Islet of Langerhans (tissue), 1 donor: ENCODE data around the gene CSN2.
A peak's percentile ranks its signal among the peaks of the same experiment; 100 is the strongest.
"Not testable (repeated sequence)": the region's sequence is repeated elsewhere in the genome, so short reads cannot be mapped to it uniquely, and the experiment has no call there.

Experiments used
- FAIRE-seq: peaks from one replicate; lab custom pipeline; 2011; peaks lifted over from hg19 to GRCh38; lab: Jason Lieb, UNC

CSN2 gene

GRCh38 chr4:69965628-69966027 lies at the start of gene CSN2:
Gene CSN2, minus strand, starts transcription at chr4:69965728. Its CDS starts 4,733 bp downstream, at chr4:69960995.
- FAIRE-seq: no peak

DNA sequence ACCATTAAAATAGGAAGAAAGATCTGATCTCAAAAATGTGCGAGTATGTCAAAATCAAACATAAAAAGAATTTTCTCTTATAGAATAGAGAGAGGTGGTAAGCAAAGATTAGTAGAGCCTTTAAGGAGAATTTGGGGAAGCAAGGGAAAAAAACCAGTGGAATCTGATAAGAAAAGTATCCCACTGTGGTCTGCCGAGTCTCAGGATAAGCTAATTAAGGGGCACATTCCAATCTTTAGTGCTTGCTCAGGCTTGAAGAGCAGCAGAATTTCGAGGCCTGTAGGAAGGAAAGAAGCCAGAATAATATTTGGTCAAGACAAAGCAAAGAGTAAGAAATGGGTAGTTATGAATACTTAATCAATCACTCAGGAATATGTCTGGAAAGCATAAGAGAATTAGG lies 43.2 kb upstream of the CSN2 start:
- no peak for FAIRE-seq

- FAIRE-seq: no peak
Observed at GRCh38 chr4:70002507-70002906, 37.0 kb upstream of the CSN2 start.

GRCh38 chr4:70000711-70001110 lies 35.2 kb upstream of the CSN2 start:
- FAIRE-seq: no peak

GRCh38 chr4:69999420-69999819 lies 33.9 kb upstream of the CSN2 start:
- no peak for FAIRE-seq

- FAIRE-seq: no peak
Observed at GRCh38 chr4:69995526-69996016, 30.0 kb upstream of the CSN2 start, which contains the start of gene STATH. Gene STATH, plus strand, starts transcription at chr4:69995966. Its CDS starts 2,472 bp downstream, at chr4:69998438.

GRCh38 chr4:69994782-69995181 lies 29.3 kb upstream of the CSN2 start:
- FAIRE-seq: no peak

GRCh38 chr4:69991016-69991415 lies 25.5 kb upstream of the CSN2 start:
- FAIRE-seq: no peak

DNA sequence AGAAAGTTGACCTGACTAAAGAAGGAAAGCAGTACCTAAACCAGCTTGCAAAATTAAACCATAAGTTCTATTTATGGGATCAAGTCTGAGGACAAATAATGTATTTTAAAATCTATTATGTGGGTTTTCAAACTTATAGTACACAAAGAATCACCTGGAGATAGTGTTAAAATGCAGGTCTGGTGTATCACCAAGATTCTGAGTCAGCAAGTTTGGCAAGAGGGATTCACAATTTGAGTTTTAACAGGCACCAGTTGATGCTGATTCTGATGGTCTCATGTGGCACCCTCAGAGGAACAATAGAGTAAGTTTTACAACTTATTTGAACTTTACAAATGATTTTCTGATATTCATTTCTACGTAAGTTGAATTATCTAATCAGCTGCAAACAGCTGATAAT lies 21.1 kb upstream of the CSN2 start:
- FAIRE-seq: no peak

- no peak for FAIRE-seq
Observed at GRCh38 chr4:69984030-69984443, 18.5 kb upstream of the CSN2 start.

DNA sequence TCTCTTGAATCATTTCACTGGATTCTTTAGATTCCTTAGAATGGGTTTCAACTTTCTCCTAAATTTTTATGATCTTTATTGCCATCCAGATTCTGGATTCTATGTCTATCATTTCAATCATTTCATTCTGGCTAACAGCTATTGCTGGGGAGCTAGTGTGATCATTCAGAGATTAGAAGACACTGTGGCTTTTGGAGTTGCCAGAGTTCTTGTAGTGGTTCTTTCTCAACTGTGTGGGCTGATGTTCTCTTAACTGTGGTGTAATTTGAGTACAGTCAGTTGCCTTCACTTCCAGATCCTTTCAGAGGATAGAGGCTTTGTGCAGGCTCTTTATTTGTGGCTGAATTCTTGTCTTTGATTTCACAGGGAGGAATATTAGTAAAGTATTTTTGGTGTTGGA lies 12.1 kb upstream of the CSN2 start:
- no peak for FAIRE-seq

GRCh38 chr4:69974631-69975030 lies 9.1 kb upstream of the CSN2 start:
- no peak for FAIRE-seq

- no peak for FAIRE-seq
Observed at GRCh38 chr4:69970071-69970470, 4.5 kb upstream of the CSN2 start.

GRCh38 chr4:69957209-69957608 lies 8.3 kb downstream of the CSN2 start:
- no peak for FAIRE-seq

GRCh38 chr4:69951602-69952001 lies 13.9 kb downstream of the CSN2 start:
- no peak for FAIRE-seq

DNA sequence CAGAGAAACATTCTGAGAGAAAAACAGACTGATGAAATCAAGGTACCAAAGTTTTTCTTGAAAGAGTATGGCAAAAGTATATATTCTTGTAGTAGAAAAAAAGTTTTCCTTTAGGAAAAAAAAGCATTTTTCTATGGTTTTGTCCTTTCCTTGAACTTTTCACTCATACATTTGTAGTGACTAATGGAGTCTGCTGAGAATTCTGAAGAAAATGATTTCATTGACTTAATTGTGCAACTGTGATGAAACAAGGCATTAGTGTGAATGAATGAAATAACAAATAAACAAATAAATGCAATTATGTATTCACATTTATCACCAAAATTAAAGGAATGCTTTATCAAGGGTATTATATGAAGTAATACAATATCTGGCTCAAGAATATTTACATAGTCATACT lies 29.0 kb downstream of the CSN2 start:
- no peak for FAIRE-seq

DNA sequence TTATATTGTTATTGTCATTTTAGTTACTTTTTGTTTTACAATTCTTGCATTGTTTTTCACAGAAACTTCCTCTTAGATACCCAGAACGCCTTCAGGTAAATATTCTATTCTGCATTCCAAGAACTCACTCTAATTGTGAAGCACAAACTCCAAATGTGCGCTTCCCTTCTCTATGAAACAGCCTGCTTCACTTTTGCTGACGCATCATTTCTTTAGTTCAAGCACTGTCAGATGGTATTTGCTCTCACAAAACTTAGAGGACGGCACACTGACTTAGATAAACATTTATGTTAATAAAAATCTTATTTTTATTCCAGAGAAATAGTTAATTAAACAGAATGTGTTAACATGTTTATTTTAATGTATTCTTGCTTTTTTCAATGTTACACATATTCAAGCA lies 31.4 kb downstream of the CSN2 start:
- FAIRE-seq: peak; percentile 24

DNA sequence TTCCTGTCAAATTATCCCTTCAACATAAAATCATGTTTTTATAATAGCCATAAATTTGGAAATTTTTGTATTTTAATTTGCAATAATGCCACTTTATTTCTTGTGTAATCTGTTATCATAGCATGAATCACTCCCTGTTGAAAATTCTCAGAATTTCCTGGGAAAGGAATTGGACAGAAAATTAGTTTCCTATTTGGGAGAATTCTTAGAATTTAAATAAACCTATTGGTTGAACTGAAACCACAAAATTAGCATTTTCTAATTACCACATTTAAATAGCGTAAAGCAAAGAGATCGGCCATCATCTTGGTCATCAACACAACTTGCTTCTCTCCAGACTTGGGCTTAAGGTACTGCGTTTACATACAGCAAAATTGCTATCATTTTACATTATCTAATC lies 34.8 kb downstream of the CSN2 start, which contains the start of gene CSN1S1:
Gene CSN1S1, plus strand, starts transcription at position 301 of the 400 bp plus-strand sequence. CDS start 1,488 bp downstream, outside the sequence.
- FAIRE-seq: peak; percentile 60

- FAIRE-seq: not testable (repeated sequence)
Observed at GRCh38 chr4:69923782-69924410, 41.6 kb downstream of the CSN2 start.

- FAIRE-seq: no peak
Observed at GRCh38 chr4:69920874-69921273, 44.7 kb downstream of the CSN2 start.

DNA sequence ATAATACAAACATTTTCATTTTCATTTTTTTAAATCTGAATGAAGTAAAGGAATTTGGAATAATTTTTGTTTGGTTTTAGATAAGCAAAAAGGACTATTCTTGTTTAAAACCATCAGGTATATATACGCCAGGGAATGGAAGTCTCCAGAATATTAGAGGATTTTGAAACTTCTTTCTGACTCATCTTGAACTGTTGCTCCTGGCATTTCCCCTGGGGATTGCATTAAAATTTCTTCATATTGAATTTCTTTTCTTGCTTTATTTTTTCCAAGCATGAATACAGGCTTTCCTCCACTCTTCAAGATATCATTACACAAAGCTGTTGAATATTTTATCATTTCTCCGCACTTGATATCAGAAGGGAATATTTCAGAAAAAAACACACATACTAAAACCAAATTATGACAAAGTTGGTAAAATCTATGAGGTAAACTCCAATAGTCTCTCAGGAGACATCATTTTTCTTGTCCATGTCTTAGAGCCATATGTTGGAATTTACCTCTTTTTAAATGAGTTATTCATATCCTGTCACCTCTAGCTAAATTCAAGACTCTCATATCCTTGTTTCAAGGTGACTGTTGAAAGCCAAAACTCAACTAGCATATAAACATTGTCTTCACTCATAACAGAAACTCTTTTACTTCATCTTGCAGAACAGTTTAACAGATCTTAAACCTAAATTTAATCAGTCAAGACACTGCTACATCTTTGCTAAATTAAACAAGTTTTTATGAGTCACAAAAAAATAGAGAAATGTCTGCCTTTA lies 55.3 kb downstream of the CSN2 start:
- no peak for FAIRE-seq

GRCh38 chr4:69909195-69909594 lies 56.3 kb downstream of the CSN2 start:
- no peak for FAIRE-seq

- no peak for FAIRE-seq
Observed at GRCh38 chr4:69907151-69907550, 58.4 kb downstream of the CSN2 start.
